ENCODE measurements around the gene AP1M1.

AP1M1 gene

GRCh38 chr19:16285769-16286498 lies 88.2 kb downstream of the AP1M1 start:
- no peak overlapping the region for H3K4me3 ChIP-seq (ENCODE audit: low read depth, low read length)
- no peak for TF ChIP-seq CTCF (IDR thresholded peaks at IDR 0.05; ENCODE audit: low read depth, low read length, missing control alignments)
- no peak for DNase-seq (ENCODE audit: low read depth)

- DNase-seq (ENCODE audit: low read depth) = no peak
- H3K4me3 ChIP-seq (ENCODE audit: low read depth, low read length) = no peak overlapping the region
- no peak for TF ChIP-seq CTCF (IDR thresholded peaks at IDR 0.05; ENCODE audit: low read depth, low read length, missing control alignments)
Observed at GRCh38 chr19:16288544-16288943, 90.8 kb downstream of the AP1M1 start.

- DNase-seq (ENCODE audit: low read depth) = no peak
- TF ChIP-seq CTCF (IDR thresholded peaks at IDR 0.05; ENCODE audit: low read depth, low read length, missing control alignments) = no peak
- H3K4me3 ChIP-seq (ENCODE audit: low read depth, low read length) = no peak overlapping the region
Observed at GRCh38 chr19:16289594-16289993, 91.9 kb downstream of the AP1M1 start.

- DNase-seq (ENCODE audit: low read depth) = no peak
- no peak for TF ChIP-seq CTCF (IDR thresholded peaks at IDR 0.05; ENCODE audit: low read depth, low read length, missing control alignments)
- no peak overlapping the region for H3K4me3 ChIP-seq (ENCODE audit: low read depth, low read length)
Observed at GRCh38 chr19:16290692-16291091, 93.0 kb downstream of the AP1M1 start.

- no peak for TF ChIP-seq CTCF (IDR thresholded peaks at IDR 0.05; ENCODE audit: low read depth, low read length, missing control alignments)
- no peak for DNase-seq (ENCODE audit: low read depth)
- no peak overlapping the region for H3K4me3 ChIP-seq (ENCODE audit: low read depth, low read length)
Observed at GRCh38 chr19:16293118-16294091, 95.7 kb downstream of the AP1M1 start.

GRCh38 chr19:16295057-16295456 lies 97.3 kb downstream of the AP1M1 start:
- no peak for TF ChIP-seq CTCF (IDR thresholded peaks at IDR 0.05; ENCODE audit: low read depth, low read length, missing control alignments)
- no peak overlapping the region for H3K4me3 ChIP-seq (ENCODE audit: low read depth, low read length)
- DNase-seq (ENCODE audit: low read depth) = no peak
